Right lobe of liver (tissue), 4 donors: ENCODE data around the gene CCDC137.

ENCODE experiments used
- CTCF ChIP-seq, 4 donors: fragments of 200-600 bp in 3 of 4; fragments of 450-650 bp in 1 of 4; IDR thresholded peaks; one replicate each; pipeline versions ENCODE4 v1.5.1 to v1.8.0; 2016 to 2022; ENCODE audit warnings: antibody characterized with exemption in 4 of 4, mild to moderate bottlenecking in 2 of 4
- POLR2A ChIP-seq: fragments of 450-650 bp; IDR thresholded peaks from one replicate; pipeline ENCODE4 v1.6.1; 2017; ENCODE audit warnings: antibody characterized with exemption, mild to moderate bottlenecking
- donor health status: DM: no; HTN: no; CAD: no.
- donor health status: DM: no; HTN: no; CAD: no.
- donor health status: DM: no; HTN: yes; CAD: no.

GRCh38 chr17:81650951-81651350 is 15.6 kb upstream of the CCDC137 start:
- TF ChIP-seq CTCF (IDR thresholded peaks at IDR 0.05) (no peak), POLR2A (no peak)
